A549 treated with dexamethasone at 1 μM for 4 hours (cell line): ENCODE results near the gene SPACA6. TPM values are rescaled to one million over a fixed set of nuclear protein-coding genes. Genes with fewer than 3 reads are reported as not detected.

Experiments used
- total RNA-seq: library from RNA; stranded (reverse); fragments of 200-300 nt; extraction: Qiagen RNA extraction; gene quantifications from 5 replicates; pipeline ENCODE4 v1.2.3, GENCODE V29; 2022

Gene SPACA6
- 8.9 to 12.4 TPM (median 11.6 TPM) in 5 replicates for total RNA-seq

GRCh38 chr19:51693260-51693659 is at the start of gene SPACA6:
Gene SPACA6 (plus strand): TSS chr19:51693330. CDS start chr19:51693527, 197 bp downstream.

DNA sequence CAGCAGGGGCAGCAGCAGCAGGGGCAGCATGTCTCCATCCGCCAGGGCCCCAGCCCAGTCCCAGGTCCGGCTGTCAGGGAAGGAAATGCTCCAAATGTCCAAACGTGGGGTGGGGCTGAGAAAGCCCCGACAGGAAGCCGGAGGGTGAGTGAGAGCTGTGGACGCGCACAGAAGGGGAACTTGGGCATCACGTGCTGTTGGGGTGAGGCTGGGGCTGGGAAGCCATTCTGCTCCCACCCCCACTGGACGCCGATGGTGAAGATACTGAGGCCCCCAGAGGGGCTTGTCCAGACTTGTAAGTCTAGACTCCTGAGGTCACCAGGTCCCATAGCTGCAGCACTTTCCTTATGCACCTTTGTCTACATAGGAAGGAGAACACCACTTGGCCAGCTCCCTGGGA is 46.4 kb upstream of the SPACA6 start, which contains the start of gene SIGLEC14:
Gene SIGLEC14 (minus strand): TSS at position 96 of the 400 bp plus-strand sequence. CDS start 66 bp downstream, at position 30.

DNA sequence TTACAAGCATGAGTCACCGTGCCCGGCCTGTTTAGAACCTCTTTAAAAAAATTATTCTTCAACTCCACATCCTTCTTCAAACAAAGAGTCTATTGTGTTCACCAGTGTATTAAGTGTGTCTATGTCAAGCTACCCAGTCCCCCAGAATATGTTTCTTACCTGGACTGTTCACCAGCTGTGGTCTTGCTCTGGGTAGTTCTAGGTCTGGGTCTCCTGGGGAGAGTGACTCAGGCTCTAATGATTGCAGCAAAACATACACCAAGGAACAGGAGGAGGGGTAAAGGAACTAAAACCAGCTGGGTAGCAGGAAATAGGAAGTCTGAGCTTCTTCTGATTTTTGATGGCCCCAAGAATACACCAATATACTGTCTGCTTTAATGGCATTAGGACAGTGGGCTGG is 58.5 kb downstream of the SPACA6 start, which contains the start of gene FPR1:
Gene FPR1 (minus strand): TSS at position 224 of the 400 bp plus-strand sequence. CDS start 4,884 bp downstream, outside the sequence.

Other genes starting within 250 kb of the SPACA6 start
- not detected in 5 replicates for gene SIGLEC8, start 234.9 kb upstream of the SPACA6 start, total RNA-seq
- not detected in 5 replicates for gene CEACAM18, start 214.8 kb upstream of the SPACA6 start, total RNA-seq
- gene SIGLEC12, start 191.5 kb upstream of the SPACA6 start, total RNA-seq = not detected in 5 replicates
- not detected in 5 replicates for gene SIGLEC6, start 161.7 kb upstream of the SPACA6 start, total RNA-seq
- gene ZNF175, start 122.0 kb upstream of the SPACA6 start, total RNA-seq = 2.3 to 5.0 TPM (median 3.6 TPM) in 5 replicates
- not detected in 5 replicates for gene SIGLEC5, start 62.9 kb upstream of the SPACA6 start, total RNA-seq
- gene SIGLEC14, start 46.5 kb upstream of the SPACA6 start, total RNA-seq = 0.07 to 0.11 TPM (median 0.08 TPM) in 3 of 5 replicates, not detected in the others
- 0.05 TPM in 1 of 5 replicates, not detected in the others for gene HAS1, start 30.7 kb downstream of the SPACA6 start, total RNA-seq
- gene FPR1, start 58.5 kb downstream of the SPACA6 start, total RNA-seq = 0.08 to 0.28 TPM (median 0.15 TPM) in 5 replicates
- gene FPR2, start 67.8 kb downstream of the SPACA6 start, total RNA-seq = not detected in 5 replicates
- gene FPR3, start 101.8 kb downstream of the SPACA6 start, total RNA-seq = not detected in 5 replicates
- gene ZNF577, start 194.6 kb downstream of the SPACA6 start, total RNA-seq = 0.06 to 0.13 TPM (median 0.09 TPM) in 4 of 5 replicates, not detected in the other
- 0.16 to 0.29 TPM (median 0.20 TPM) in 5 replicates for gene ZNF649, start 211.7 kb downstream of the SPACA6 start, total RNA-seq
- 1.2 to 2.0 TPM (median 1.2 TPM) in 5 replicates for gene ZNF613, start 234.1 kb downstream of the SPACA6 start, total RNA-seq